ENCODE measurements around the gene KMT2E.

GRCh38 chr7:105047932-105048331 lies 33.9 kb downstream of the KMT2E start:
- TF ChIP-seq CTCF (conservative IDR thresholded peaks at IDR 0.05) (no peak), EZH2 (IDR thresholded peaks at IDR 0.05; ENCODE audit: low read depth) (no peak)

All from PC-9 (cell line).